ENCODE results near the gene SMOC2.
"Not testable (repeated sequence)": the region's sequence is repeated elsewhere in the genome, so short reads cannot be mapped to it uniquely, and the experiment has no call there.

Gene SMOC2

DNA sequence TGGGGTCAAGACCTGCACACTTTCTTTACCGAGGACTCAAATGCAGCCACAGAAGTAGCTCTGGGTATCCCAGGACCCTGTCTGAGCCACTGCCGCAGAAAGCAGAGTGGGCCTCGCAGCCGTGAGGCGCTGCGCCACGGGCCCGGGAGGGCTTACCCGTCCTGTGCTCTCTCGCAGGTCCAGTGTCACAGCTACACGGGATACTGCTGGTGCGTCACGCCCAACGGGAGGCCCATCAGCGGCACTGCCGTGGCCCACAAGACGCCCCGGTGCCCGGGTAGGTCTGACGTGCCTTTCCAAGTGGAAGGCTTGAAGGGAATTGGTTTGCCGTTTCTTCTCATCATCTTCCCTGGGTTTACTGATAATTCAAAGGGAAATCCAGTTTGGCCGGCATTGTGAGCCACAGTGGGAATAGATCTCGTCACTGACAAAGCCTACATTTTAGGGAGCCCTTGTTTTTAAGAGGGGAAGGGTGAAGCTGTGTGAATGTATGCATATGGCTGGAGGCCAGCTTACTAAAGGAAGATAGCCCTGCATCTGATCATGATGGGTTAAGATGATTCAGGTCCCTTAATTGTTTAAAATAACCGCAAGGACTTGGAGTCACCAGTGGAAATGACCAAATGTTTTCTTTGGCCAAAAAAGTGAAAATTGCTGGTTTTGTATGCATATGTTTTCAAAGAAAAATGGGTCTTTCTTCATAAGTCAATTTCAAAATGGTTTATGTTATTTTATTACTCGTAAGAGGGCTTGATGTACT, 86.6 kb downstream of the SMOC2 start:
- H3K4me1 Mint-ChIP-seq: no peaks in the 10 kb centered on the region
- H3K27ac Mint-ChIP-seq: no peak overlapping the region
- no peaks in the 10 kb centered on the region for H3K9me3 Mint-ChIP-seq
- DNase-seq (no peak), ATAC-seq (no peak)
- H3K4me3 Mint-ChIP-seq: no peak overlapping the region
- H3K27me3 Mint-ChIP-seq: peaks cover 17% of the 10 kb centered on the region

GRCh38 chr6:168528474-168529095, 87.6 kb downstream of the SMOC2 start:
- Mint-ChIP-seq H3K9me3 (no peaks in the 10 kb centered on the region), H3K27ac (no peak overlapping the region), H3K27me3 (peaks cover 14% of the 10 kb centered on the region), H3K4me3 (no peak overlapping the region), H3K4me1 (no peaks in the 10 kb centered on the region)
- DNase-seq: no peak
- no peak for ATAC-seq

DNA sequence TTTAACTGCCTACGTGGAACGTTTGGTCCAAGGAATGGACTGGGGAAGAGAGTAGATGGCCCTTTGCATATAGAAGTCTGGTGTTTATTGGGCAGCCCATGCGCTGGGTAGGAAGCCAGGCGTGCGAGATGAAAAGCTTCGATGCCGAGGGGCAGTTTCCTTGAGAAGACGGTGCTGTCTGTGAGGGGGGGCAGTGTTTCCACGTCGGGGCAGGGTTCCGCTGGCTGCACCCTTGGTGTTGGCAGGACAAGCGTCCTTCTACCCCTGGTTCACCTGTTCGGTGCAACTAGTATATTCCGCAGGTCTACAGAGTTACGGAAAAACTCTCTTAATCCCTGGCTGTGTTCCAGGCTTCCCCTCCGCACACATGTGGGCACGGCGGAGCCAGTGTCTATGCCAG, 88.2 kb downstream of the SMOC2 start:
- H3K9me3 Mint-ChIP-seq: no peaks in the 10 kb centered on the region
- ATAC-seq: no peak
- DNase-seq: no peak
- H3K27ac Mint-ChIP-seq: no peak overlapping the region
- H3K4me3 Mint-ChIP-seq: no peak overlapping the region
- no peaks in the 10 kb centered on the region for H3K4me1 Mint-ChIP-seq
- peaks cover 14% of the 10 kb centered on the region for H3K27me3 Mint-ChIP-seq

DNA sequence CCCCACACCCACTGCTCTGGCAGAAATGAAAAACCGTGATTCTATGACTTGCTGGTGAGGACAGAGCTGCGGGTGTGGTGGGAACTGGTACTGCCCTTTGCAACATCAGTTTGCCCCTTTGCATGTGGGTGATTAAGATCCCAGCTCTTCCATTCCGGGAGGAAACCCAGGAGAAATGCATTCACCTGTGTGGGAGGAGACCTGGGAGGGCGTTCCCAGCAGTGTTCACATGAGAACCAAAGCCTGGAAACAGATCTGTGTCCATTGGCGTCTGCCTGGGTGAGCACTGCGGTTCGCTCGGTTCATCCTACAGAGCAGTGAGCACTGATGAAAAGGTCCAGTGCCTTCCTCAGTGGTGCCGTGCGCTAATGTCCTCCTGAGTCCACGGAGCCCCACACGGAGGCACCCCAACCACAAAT, 89.7 kb downstream of the SMOC2 start:
- DNase-seq (no peak), ATAC-seq (no peak)
- H3K4me3 Mint-ChIP-seq: no peak overlapping the region
- no peaks in the 10 kb centered on the region for H3K9me3 Mint-ChIP-seq
- peaks cover 9% of the 10 kb centered on the region for H3K27me3 Mint-ChIP-seq
- no peak overlapping the region for H3K27ac Mint-ChIP-seq
- no peaks in the 10 kb centered on the region for H3K4me1 Mint-ChIP-seq

- ATAC-seq: no peak
- Mint-ChIP-seq H3K4me3 (no peak overlapping the region), H3K27me3 (no peaks in the 10 kb centered on the region), H3K4me1 (no peaks in the 10 kb centered on the region), H3K27ac (no peak overlapping the region), H3K9me3 (no peaks in the 10 kb centered on the region)
- no peak for DNase-seq
These were observed 91.1 kb downstream of the SMOC2 start for GRCh38 chr6:168532070-168532469.

- no peaks in the 10 kb centered on the region for H3K9me3 Mint-ChIP-seq
These were observed 92.4 kb downstream of the SMOC2 start for GRCh38 chr6:168533414-168533813.

DNA sequence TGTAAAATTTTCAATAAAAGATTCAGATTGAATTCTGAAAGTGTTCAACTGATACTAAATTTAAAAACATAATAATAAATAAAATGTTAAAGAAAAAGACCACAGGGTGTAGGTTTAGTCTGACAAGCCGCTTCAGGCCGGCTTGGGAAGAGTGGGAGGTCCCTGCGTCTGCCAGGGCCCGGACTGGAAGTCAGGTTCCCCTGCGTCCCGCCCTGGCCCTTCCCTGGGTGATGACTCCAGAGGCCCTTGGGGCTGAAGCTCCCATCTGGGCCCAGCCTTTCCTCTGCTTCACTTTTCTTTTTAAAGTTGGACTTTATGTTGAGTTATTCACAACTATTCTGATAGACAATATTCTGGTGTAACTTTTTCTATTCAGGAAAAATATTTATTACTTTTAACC, 93.3 kb downstream of the SMOC2 start:
- H3K4me3 Mint-ChIP-seq: no peak overlapping the region
- peaks cover 11% of the 10 kb centered on the region for H3K27me3 Mint-ChIP-seq
- H3K9me3 Mint-ChIP-seq: no peaks in the 10 kb centered on the region
- DNase-seq (no peak), ATAC-seq (no peak)
- no peaks in the 10 kb centered on the region for H3K4me1 Mint-ChIP-seq
- no peak overlapping the region for H3K27ac Mint-ChIP-seq

More at GRCh38 chr6:168533414-168533813, 92.4 kb downstream of the SMOC2 start:
- Mint-ChIP-seq H3K4me1 (no peaks in the 10 kb centered on the region), H3K27ac (no peak overlapping the region), H3K27me3 (peaks cover 9% of the 10 kb centered on the region), H3K4me3 (no peak overlapping the region)
- ATAC-seq (no peak), DNase-seq (no peak)

DNA sequence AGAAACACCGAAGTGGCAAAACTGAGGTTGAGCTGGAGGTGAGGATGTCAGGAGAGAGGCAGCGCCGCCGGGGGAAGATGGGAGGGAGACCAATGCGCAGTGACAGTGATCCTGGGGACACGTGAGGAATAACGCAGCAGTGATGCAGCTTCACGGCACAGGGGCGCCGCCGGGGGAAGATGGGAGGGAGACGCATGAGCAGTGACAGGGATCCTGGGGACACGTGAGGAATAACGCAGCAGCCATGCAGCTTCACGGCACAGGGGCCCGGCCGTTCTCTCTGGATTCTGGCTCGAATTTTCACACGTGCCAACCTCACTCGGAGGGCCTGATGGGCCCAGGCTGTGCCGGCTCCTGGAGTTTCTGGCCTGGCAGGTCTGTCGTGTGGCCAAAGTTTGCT, 94.7 kb downstream of the SMOC2 start:
- peaks cover 26% of the 10 kb centered on the region for H3K27me3 Mint-ChIP-seq
- H3K27ac Mint-ChIP-seq: no peak overlapping the region
- DNase-seq (no peak), ATAC-seq (no peak)
- no peaks in the 10 kb centered on the region for H3K4me1 Mint-ChIP-seq
- no peaks in the 10 kb centered on the region for H3K9me3 Mint-ChIP-seq
- no peak overlapping the region for H3K4me3 Mint-ChIP-seq

DNA sequence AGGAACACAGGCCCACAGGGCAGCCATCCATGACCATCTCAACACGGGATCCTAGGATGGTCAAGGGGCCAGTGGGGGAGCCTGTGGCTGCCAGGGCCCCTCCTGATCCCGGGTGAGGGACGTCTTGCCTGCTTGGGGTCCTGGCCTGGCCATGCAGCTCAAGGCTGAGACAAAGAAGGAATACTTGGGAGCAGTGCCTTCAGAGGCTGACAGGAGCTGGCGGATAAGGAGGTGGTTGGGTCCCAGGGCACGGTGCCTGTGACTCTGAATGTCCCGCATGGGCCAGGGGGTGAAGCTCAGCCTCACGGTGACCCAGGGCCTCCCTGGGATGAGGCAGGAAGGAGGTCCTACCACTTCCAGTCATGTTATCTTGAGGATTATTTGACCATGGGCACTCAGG, 95.2 kb downstream of the SMOC2 start:
- Mint-ChIP-seq H3K4me3 (no peak overlapping the region), H3K27ac (no peak overlapping the region), H3K9me3 (no peaks in the 10 kb centered on the region), H3K27me3 (peaks cover 31% of the 10 kb centered on the region), H3K4me1 (no peaks in the 10 kb centered on the region)
- DNase-seq: no peak
- ATAC-seq: no peak

DNA sequence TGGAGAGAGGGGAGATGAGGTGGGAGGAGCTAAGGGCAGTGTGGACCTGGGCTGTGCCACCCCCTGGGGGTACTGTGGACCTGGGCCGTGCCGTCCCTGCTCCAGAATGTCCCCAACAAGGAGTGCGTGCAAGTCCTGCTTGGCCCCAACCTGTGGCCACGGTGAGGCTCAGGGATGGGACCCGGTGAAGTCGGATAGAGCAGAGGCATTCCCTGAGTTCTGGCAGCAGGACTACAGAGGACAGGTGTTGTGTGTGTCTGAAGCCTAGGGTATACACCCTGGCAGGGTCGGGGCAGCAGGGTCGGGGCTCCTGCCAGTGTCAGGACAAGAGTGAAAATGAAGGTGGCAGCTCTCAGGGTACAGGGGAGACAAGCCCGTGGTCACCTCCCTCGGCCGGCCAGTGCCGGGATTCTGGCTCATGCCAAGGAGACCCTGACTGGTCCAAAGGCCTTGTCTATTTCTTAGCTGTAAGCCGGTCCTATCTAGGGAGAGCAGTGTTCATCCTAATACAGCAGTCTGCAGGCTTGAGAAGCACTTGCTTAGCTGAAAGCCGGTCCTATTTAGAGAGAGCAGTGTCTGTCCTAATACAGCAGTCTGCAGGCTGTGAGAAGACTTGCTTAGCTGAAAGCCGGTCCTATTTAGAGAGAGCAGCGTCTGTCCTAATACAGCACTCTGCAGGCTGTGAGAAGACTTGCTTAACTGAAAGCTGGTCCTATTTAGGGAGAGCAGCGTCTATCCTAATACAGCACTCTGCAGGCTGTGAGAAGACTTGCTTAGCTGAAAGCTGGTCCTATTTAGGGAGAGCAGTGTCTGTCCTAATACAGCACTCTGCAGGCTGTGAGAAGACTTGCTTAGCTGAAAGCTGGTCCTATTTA, 95.9 kb downstream of the SMOC2 start:
- Mint-ChIP-seq H3K27me3 (peaks cover 37% of the 10 kb centered on the region), H3K27ac (no peak overlapping the region), H3K9me3 (no peaks in the 10 kb centered on the region), H3K4me1 (no peaks in the 10 kb centered on the region), H3K4me3 (no peak overlapping the region)
- ATAC-seq (peak; percentile 39), DNase-seq (no peak)

- DNase-seq: no peak
- no peaks in the 10 kb centered on the region for H3K9me3 Mint-ChIP-seq
- ATAC-seq: no peak
- peaks cover 37% of the 10 kb centered on the region for H3K27me3 Mint-ChIP-seq
- H3K4me3 Mint-ChIP-seq: no peak overlapping the region
- no peaks in the 10 kb centered on the region for H3K4me1 Mint-ChIP-seq
- no peak overlapping the region for H3K27ac Mint-ChIP-seq
These were observed 96.5 kb downstream of the SMOC2 start for GRCh38 chr6:168537540-168537884.

DNA sequence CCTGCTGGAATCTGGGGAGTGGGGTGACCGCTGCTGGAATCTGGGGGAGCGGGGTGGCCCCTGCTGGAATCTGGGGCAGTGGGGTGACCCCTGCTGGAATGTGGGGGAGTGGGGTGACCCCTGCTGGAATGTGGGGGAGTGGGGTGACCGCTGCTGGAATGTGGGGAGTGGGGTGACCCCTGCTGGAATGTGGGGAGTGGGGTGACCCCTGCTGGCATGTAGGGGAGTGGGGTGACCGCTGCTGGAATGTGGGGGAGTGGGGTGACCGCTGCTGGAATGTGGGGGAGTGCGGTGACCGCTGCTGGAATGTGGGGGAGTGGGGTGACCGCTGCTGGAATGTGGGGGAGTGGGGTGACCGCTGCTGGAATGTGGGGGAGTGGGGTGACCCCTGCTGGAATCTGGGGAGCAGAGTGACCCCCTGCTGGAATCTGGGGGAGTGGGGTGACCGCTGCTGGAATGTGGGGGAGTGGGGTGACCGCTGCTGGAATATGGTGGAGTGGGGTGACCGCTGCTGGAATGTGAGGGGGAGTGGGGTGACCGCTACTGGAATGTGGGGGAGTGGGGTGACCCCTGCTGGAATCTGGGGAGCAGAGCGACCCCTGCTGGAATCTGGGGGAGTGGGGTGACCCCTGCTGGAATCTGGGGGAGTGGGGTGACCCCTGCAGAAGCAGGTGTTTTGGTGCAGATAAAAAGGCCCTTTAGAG, 97.4 kb downstream of the SMOC2 start:
- not testable (repeated sequence) for H3K27ac Mint-ChIP-seq, H3K4me1 Mint-ChIP-seq, DNase-seq, H3K9me3 Mint-ChIP-seq, ATAC-seq, H3K4me3 Mint-ChIP-seq
- H3K27me3 Mint-ChIP-seq: peaks cover 37% of the 10 kb centered on the region

- no peaks in the 10 kb centered on the region for H3K4me1 Mint-ChIP-seq
- peak overlapping the region in 1 of 2 donors; percentile 82 for H3K27ac Mint-ChIP-seq
- ATAC-seq (no peak), DNase-seq (no peak)
- H3K27me3 Mint-ChIP-seq: peaks cover 37% of the 10 kb centered on the region
- no peak overlapping the region for H3K4me3 Mint-ChIP-seq
- H3K9me3 Mint-ChIP-seq: no peaks in the 10 kb centered on the region
These were observed 98.2 kb downstream of the SMOC2 start for GRCh38 chr6:168538892-168539811.

- DNase-seq: no peak
These were observed 99.8 kb downstream of the SMOC2 start for GRCh38 chr6:168540713-168541291.

More at GRCh38 chr6:168540713-168541291, 99.8 kb downstream of the SMOC2 start:
- H3K4me1 Mint-ChIP-seq: no peaks in the 10 kb centered on the region
- H3K4me3 Mint-ChIP-seq: no peak overlapping the region
- peaks cover 37% of the 10 kb centered on the region for H3K27me3 Mint-ChIP-seq
- H3K27ac Mint-ChIP-seq: peak overlapping the region in 1 of 2 donors; percentile 81
- no peaks in the 10 kb centered on the region for H3K9me3 Mint-ChIP-seq
- ATAC-seq: no peak

All from stimulated activated naive CD8-positive, alpha-beta T cell treated with anti-CD3 and anti-CD28 coated beads, Interleukin-15, amount 100 ng/mL, for 72 hours (primary cell).